Fibroblast of lung (primary cell): ENCODE measurements around the gene GLIS1.

Experiments
- EZH2 ChIP-seq: IDR thresholded peaks from 2 replicates; pipeline ENCODE4 v1.5.1; 2012; ENCODE audit warnings: low read length, control low read depth, mild to moderate bottlenecking; ENCODE audit errors: missing control alignments
- TF ChIP-seq, protein P1 (sequence below), 2 donors: IDR thresholded peaks in 1 of 2; conservative IDR thresholded peaks in 1 of 2; 1 replicate in 1 of 2; 2 replicates in 1 of 2; pipeline ENCODE4 v1.5.1; 2011 to 2012; ENCODE audit warnings: low read length in 2 of 2, control low read depth in 1 of 2, inconsistent platforms in 1 of 2, low read depth in 1 of 2, mild to moderate bottlenecking in 1 of 2

DNA sequence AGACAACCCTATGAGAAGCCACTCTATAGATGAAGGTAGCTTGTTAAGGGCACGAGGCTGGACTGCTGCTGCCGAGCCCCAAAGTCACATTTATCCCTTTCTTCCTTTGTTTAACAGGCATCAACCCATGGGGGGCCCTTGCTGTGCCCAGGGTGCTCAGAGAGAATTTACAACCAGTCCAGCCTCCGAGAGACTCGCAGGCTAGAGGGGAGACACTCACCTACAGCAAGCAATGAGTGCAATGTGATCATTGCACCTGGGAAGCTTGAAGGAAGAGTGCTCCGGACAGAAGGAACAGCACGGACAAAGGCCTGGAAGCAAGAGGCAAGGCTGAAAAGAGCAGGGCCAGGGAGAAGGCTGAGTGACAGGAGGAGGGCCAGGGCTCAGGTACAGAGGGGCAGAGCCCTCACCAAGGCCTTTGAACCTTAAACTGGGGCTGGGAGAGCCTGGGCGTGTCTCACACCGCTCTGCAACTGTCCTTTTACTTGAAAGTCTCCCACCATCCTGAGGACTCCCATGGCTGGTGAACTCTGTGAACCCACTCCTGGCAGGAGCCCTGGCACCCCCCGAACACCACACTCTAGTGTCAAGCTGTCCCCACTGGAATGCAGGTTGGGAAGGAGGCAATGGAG lies 252.5 kb downstream of the GLIS1 start:
- TF ChIP-seq, protein P1, sequence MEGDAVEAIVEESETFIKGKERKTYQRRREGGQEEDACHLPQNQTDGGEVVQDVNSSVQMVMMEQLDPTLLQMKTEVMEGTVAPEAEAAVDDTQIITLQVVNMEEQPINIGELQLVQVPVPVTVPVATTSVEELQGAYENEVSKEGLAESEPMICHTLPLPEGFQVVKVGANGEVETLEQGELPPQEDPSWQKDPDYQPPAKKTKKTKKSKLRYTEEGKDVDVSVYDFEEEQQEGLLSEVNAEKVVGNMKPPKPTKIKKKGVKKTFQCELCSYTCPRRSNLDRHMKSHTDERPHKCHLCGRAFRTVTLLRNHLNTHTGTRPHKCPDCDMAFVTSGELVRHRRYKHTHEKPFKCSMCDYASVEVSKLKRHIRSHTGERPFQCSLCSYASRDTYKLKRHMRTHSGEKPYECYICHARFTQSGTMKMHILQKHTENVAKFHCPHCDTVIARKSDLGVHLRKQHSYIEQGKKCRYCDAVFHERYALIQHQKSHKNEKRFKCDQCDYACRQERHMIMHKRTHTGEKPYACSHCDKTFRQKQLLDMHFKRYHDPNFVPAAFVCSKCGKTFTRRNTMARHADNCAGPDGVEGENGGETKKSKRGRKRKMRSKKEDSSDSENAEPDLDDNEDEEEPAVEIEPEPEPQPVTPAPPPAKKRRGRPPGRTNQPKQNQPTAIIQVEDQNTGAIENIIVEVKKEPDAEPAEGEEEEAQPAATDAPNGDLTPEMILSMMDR (conservative IDR thresholded peaks at IDR 0.05 in 1 of 2, IDR thresholded peaks at IDR 0.05 in 1 of 2; ENCODE audit: low read depth in 1 of 2, low read length in 2 of 2): no peak
- peak; percentile 7 for TF ChIP-seq EZH2
